ENCODE measurements around the gene GNAI3. TPM values are rescaled to one million over a fixed set of nuclear protein-coding genes. Genes with fewer than 3 reads are reported as not detected.

GNAI3 gene
- total and polyA plus RNA-seq, 10 of the 15 experiments (the other 5 are each of a cell fraction or from before 2014, with no cell fraction given), result 5.9 to 13.8 (median 8.0) TPM

GRCh38 chr1:109627692-109628399 lies 79.4 kb downstream of the GNAI3 start:
- intact Hi-C loops (cut with micrococcal nuclease; ENCODE audit: unreplicated experiment) (no loop called here), in situ Hi-C loops (cut with MboI) (no loop called here)
- FAIRE-seq (no peak), DNase-seq (ENCODE audit: low read depth, low spot score) (no peak), ATAC-seq (no peak)
- CTCF ChIA-PET, result interaction anchor here (1.0 to 6.3 kb wide), 4 partner anchors 12 to 82 kb away, joined by 6 to 75 read pairs (median 34); partner anchors contain the start of gene GNAI3
- Histone ChIP-seq H3K36me3 (ENCODE audit: control insufficient read depth in 2 of 2, insufficient read depth in 2 of 2, low read length in 1 of 2) (peaks cover 8 to 29% of the 10 kb centered on the region in 2 experiments; a peak in 3 of 4 replicates), H2AFZ (ENCODE audit: control insufficient read depth, low read depth, low read length) (no peak overlapping the region), H3K4me2 (ENCODE audit: control insufficient read depth, insufficient read depth) (no peak overlapping the region), H3K79me2 (ENCODE audit: control insufficient read depth, insufficient read depth, low read length) (peaks cover 19% of the 10 kb centered on the region), H3K9ac (ENCODE audit: control insufficient read depth, insufficient read depth, low read length) (no peak overlapping the region), H3K27ac (ENCODE audit: control insufficient read depth, insufficient read depth) (no peak overlapping the region), H3K4me1 (ENCODE audit: control insufficient read depth, insufficient read depth, low read length) (peaks cover 19% of the 10 kb centered on the region), H3K9me3 (replicated peaks; ENCODE audit: control insufficient read depth, insufficient read depth, low read length) (no peaks in the 10 kb centered on the region), H3K4me3 (no peak overlapping the region), H3K27me3 (replicated peaks in 1 of 2; ENCODE audit: control insufficient read depth in 2 of 2, insufficient read depth in 2 of 2, low read length in 1 of 2) (no peaks in the 10 kb centered on the region), H4K20me1 (ENCODE audit: control insufficient read depth, insufficient read depth) (no peaks in the 10 kb centered on the region)
- POLR2A ChIA-PET, result interaction anchor here (1.5 kb wide), 1 partner anchor 82 kb away, joined by 5 read pairs; no protein-coding TSS in a partner anchor
- WGBS (ENCODE audit: insufficient coverage, insufficient replicate concordance, low lambda C conversion rate, missing lambda C conversion rate), result 92% methylated on average over 22 of the region's 23 CpGs
- no peak for TF ChIP-seq SMC3 (IDR thresholded peaks at IDR 0.05; ENCODE audit: borderline replicate concordance, low read length)
- TF ChIP-seq MEF2B (IDR thresholded peaks at IDR 0.05; ENCODE audit: partially characterized antibody, poor library complexity, severe bottlenecking), result no peak
- TF ChIP-seq DPF2 (IDR thresholded peaks at IDR 0.05), result no peak
- TF ChIP-seq CEBPZ (IDR thresholded peaks at IDR 0.05; ENCODE audit: low read depth, low read length), result no peak
- no peak for TF ChIP-seq CHD2 (IDR thresholded peaks at IDR 0.05; ENCODE audit: borderline replicate concordance, low read depth, low read length)
- no peak for TF ChIP-seq ASH2L (IDR thresholded peaks at IDR 0.05; ENCODE audit: borderline replicate concordance, low read depth)
- no peak for TF ChIP-seq HDAC6 (IDR thresholded peaks at IDR 0.05; ENCODE audit: unreplicated experiment)
- TF ChIP-seq CHD1 (IDR thresholded peaks at IDR 0.05; ENCODE audit: low read depth, low read length), result no peak
- no peak for TF ChIP-seq MXI1 (IDR thresholded peaks at IDR 0.05; ENCODE audit: low read depth, low read length)
- no peak for TF ChIP-seq ZNF24 (IDR thresholded peaks at IDR 0.05)
- TF ChIP-seq SP1 (IDR thresholded peaks at IDR 0.05; ENCODE audit: low read depth, low read length), result no peak
- TF ChIP-seq NFIC (IDR thresholded peaks at IDR 0.05; ENCODE audit: low read depth, low read length), result no peak
- TF ChIP-seq RFX5 (IDR thresholded peaks at IDR 0.05; ENCODE audit: low read depth, low read length), result no peak
- TF ChIP-seq SIX5 (IDR thresholded peaks at IDR 0.05; ENCODE audit: low read depth, low read length, severe bottlenecking), result no peak
- no peak for TF ChIP-seq YY1 (IDR thresholded peaks at IDR 0.05; ENCODE audit: low read depth, low read length)
- TF ChIP-seq NFYA (IDR thresholded peaks at IDR 0.05; ENCODE audit: borderline replicate concordance, low read depth, low read length), result no peak
- TF ChIP-seq, protein P1, sequence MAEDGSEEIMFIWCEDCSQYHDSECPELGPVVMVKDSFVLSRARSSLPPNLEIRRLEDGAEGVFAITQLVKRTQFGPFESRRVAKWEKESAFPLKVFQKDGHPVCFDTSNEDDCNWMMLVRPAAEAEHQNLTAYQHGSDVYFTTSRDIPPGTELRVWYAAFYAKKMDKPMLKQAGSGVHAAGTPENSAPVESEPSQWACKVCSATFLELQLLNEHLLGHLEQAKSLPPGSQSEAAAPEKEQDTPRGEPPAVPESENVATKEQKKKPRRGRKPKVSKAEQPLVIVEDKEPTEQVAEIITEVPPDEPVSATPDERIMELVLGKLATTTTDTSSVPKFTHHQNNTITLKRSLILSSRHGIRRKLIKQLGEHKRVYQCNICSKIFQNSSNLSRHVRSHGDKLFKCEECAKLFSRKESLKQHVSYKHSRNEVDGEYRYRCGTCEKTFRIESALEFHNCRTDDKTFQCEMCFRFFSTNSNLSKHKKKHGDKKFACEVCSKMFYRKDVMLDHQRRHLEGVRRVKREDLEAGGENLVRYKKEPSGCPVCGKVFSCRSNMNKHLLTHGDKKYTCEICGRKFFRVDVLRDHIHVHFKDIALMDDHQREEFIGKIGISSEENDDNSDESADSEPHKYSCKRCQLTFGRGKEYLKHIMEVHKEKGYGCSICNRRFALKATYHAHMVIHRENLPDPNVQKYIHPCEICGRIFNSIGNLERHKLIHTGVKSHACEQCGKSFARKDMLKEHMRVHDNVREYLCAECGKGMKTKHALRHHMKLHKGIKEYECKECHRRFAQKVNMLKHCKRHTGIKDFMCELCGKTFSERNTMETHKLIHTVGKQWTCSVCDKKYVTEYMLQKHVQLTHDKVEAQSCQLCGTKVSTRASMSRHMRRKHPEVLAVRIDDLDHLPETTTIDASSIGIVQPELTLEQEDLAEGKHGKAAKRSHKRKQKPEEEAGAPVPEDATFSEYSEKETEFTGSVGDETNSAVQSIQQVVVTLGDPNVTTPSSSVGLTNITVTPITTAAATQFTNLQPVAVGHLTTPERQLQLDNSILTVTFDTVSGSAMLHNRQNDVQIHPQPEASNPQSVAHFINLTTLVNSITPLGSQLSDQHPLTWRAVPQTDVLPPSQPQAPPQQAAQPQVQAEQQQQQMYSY (CRISPR knock-in tag; IDR thresholded peaks at IDR 0.05), result no peak
- RAD21 ChIA-PET (ENCODE audit: unreplicated experiment), result interaction anchor here (1.4 kb wide), 1 partner anchor 82 kb away, joined by 5 read pairs; no protein-coding TSS in a partner anchor
- BruUV-seq (replicated peaks), result no TSS peak
- SMC1A ChIA-PET (ENCODE audit: uncharacterized antibody, unreplicated experiment), result interaction anchor here (1.0 to 5.4 kb wide), 3 partner anchors 22 to 82 kb away, joined by 3 to 36 read pairs (median 3); no protein-coding TSS in a partner anchor
